Measurements from ENCODE around the gene PDCD1LG2. TPM values are rescaled to one million over a fixed set of nuclear protein-coding genes. Genes with fewer than 3 reads are reported as not detected.

The PDCD1LG2 gene
- total RNA-seq, 1 donor from 2014 or later, result not detected

DNA sequence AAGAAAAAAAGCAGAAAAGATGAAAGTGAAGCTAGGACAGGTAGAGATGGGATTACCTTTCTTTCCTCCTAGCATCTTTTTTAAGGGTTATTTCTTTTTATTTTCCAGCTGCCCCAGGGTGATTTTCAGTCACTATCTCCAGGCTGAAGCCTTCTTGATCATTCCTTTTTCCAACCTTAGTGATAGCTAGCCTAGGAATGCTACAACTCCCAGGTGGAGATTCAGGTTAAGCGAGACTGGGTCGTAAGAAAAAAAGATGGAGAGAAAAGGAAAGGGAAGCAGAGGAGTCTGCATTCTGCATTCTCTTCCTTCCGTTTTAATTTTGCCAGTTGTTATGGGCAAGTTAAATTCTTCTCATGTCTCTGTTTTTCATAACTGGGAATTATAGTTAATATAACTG, 81.9 kb downstream of the PDCD1LG2 start:
- Mint-ChIP-seq H3K4me1 (ENCODE audit: unreplicated experiment) (peaks cover 24% of the 10 kb centered on the region), H3K27me3 (ENCODE audit: unreplicated experiment) (peaks cover 2% of the 10 kb centered on the region), H3K9me3 (ENCODE audit: unreplicated experiment) (no peaks in the 10 kb centered on the region), H3K4me3 (ENCODE audit: unreplicated experiment) (no peak overlapping the region), H3K36me3 (ENCODE audit: low read depth, unreplicated experiment) (no peaks in the 10 kb centered on the region), H3K27ac (ENCODE audit: unreplicated experiment) (no peak overlapping the region)
- no peak for DNase-seq (ENCODE audit: low spot score)
- TF ChIP-seq, protein P1, sequence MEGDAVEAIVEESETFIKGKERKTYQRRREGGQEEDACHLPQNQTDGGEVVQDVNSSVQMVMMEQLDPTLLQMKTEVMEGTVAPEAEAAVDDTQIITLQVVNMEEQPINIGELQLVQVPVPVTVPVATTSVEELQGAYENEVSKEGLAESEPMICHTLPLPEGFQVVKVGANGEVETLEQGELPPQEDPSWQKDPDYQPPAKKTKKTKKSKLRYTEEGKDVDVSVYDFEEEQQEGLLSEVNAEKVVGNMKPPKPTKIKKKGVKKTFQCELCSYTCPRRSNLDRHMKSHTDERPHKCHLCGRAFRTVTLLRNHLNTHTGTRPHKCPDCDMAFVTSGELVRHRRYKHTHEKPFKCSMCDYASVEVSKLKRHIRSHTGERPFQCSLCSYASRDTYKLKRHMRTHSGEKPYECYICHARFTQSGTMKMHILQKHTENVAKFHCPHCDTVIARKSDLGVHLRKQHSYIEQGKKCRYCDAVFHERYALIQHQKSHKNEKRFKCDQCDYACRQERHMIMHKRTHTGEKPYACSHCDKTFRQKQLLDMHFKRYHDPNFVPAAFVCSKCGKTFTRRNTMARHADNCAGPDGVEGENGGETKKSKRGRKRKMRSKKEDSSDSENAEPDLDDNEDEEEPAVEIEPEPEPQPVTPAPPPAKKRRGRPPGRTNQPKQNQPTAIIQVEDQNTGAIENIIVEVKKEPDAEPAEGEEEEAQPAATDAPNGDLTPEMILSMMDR (IDR thresholded peaks at IDR 0.05; ENCODE audit: unreplicated experiment), result no peak

- peaks cover 24% of the 10 kb centered on the region for H3K4me1 Mint-ChIP-seq (ENCODE audit: unreplicated experiment)
- H3K9me3 Mint-ChIP-seq (ENCODE audit: unreplicated experiment), result no peaks in the 10 kb centered on the region
- peaks cover 2% of the 10 kb centered on the region for H3K27me3 Mint-ChIP-seq (ENCODE audit: unreplicated experiment)
- no peak overlapping the region for H3K27ac Mint-ChIP-seq (ENCODE audit: unreplicated experiment)
- H3K4me3 Mint-ChIP-seq (ENCODE audit: unreplicated experiment), result no peak overlapping the region
- DNase-seq (ENCODE audit: low spot score), result no peak
- TF ChIP-seq, protein P1 (IDR thresholded peaks at IDR 0.05; ENCODE audit: unreplicated experiment), result no peak
- H3K36me3 Mint-ChIP-seq (ENCODE audit: low read depth, unreplicated experiment), result no peaks in the 10 kb centered on the region
These were observed 82.6 kb downstream of the PDCD1LG2 start for GRCh38 chr9:5592904-5593303.

GRCh38 chr9:5593904-5594303, 83.6 kb downstream of the PDCD1LG2 start:
- no peak for DNase-seq (ENCODE audit: low spot score)
- H3K9me3 Mint-ChIP-seq (ENCODE audit: unreplicated experiment), result no peaks in the 10 kb centered on the region
- peaks cover 2% of the 10 kb centered on the region for H3K27me3 Mint-ChIP-seq (ENCODE audit: unreplicated experiment)
- H3K36me3 Mint-ChIP-seq (ENCODE audit: low read depth, unreplicated experiment), result no peaks in the 10 kb centered on the region
- H3K4me3 Mint-ChIP-seq (ENCODE audit: unreplicated experiment), result no peak overlapping the region
- H3K27ac Mint-ChIP-seq (ENCODE audit: unreplicated experiment), result no peak overlapping the region
- TF ChIP-seq, protein P1 (IDR thresholded peaks at IDR 0.05; ENCODE audit: unreplicated experiment), result no peak
- H3K4me1 Mint-ChIP-seq (ENCODE audit: unreplicated experiment), result peaks cover 24% of the 10 kb centered on the region

GRCh38 chr9:5596173-5596572, 85.8 kb downstream of the PDCD1LG2 start:
- no peak overlapping the region for H3K4me3 Mint-ChIP-seq (ENCODE audit: unreplicated experiment)

More at GRCh38 chr9:5596173-5596572, 85.8 kb downstream of the PDCD1LG2 start:
- Mint-ChIP-seq H3K27ac (ENCODE audit: unreplicated experiment) (no peak overlapping the region), H3K4me1 (ENCODE audit: unreplicated experiment) (peaks cover 17% of the 10 kb centered on the region), H3K9me3 (ENCODE audit: unreplicated experiment) (no peaks in the 10 kb centered on the region), H3K27me3 (ENCODE audit: unreplicated experiment) (peaks cover 2% of the 10 kb centered on the region), H3K36me3 (ENCODE audit: low read depth, unreplicated experiment) (no peaks in the 10 kb centered on the region)
- no peak for DNase-seq (ENCODE audit: low spot score)
- TF ChIP-seq, protein P1 (IDR thresholded peaks at IDR 0.05; ENCODE audit: unreplicated experiment), result no peak
